Parathyroid adenoma (tissue), 2 donors: ENCODE measurements around the gene FAM186B.

Experiments
- H2AFZ ChIP-seq: fragments of 300-600 bp; sonication (generic); one replicate; pipeline ENCODE4 v1.7.0; 2017; ENCODE audit warnings: antibody characterized with exemption, mild to moderate bottlenecking
- H3K27ac ChIP-seq: fragments of 300-600 bp; sonication (generic); one replicate; pipeline ENCODE4 v1.7.0; 2017
- H3K27me3 ChIP-seq: fragments of 300-600 bp; sonication (generic); one replicate; pipeline ENCODE4 v1.7.0; 2017; ENCODE audit warnings: low read length; ENCODE audit not compliant: control insufficient read depth, insufficient read depth
- H3K36me3 ChIP-seq: fragments of 300-600 bp; sonication (generic); one replicate; pipeline ENCODE4 v1.7.0; 2017; ENCODE audit warnings: low read length; ENCODE audit not compliant: control insufficient read depth, insufficient read depth
- H3K4me1 ChIP-seq: fragments of 300-600 bp; sonication (generic); one replicate; pipeline ENCODE4 v1.7.0; 2017; ENCODE audit warnings: control low read depth
- H3K4me2 ChIP-seq: fragments of 300-600 bp; sonication (generic); one replicate; pipeline ENCODE4 v1.7.0; 2017; ENCODE audit warnings: low read length
- H3K4me3 ChIP-seq: fragments of 300-600 bp; sonication (generic); one replicate; pipeline ENCODE4 v1.7.0; 2017; ENCODE audit warnings: low read depth, low read length
- H3K79me2 ChIP-seq: fragments of 300-600 bp; sonication (generic); one replicate; pipeline ENCODE4 v1.7.0; 2017; ENCODE audit warnings: control low read depth
- H3K9ac ChIP-seq: fragments of 300-600 bp; sonication (generic); one replicate; pipeline ENCODE4 v1.7.0; 2017; ENCODE audit warnings: mild to moderate bottlenecking
- H3K9me3 ChIP-seq: fragments of 300-600 bp; sonication (generic); one replicate; pipeline ENCODE4 v1.7.0; 2017; ENCODE audit warnings: low read length; ENCODE audit not compliant: control insufficient read depth
- CTCF ChIP-seq: fragments of 300-600 bp; sonication (generic); IDR thresholded peaks from one replicate; pipeline ENCODE4 v1.7.0; 2017; ENCODE audit warnings: antibody characterized with exemption, mild to moderate bottlenecking
- donor health status: primary hyperparathyroidism.

Gene FAM186B

DNA sequence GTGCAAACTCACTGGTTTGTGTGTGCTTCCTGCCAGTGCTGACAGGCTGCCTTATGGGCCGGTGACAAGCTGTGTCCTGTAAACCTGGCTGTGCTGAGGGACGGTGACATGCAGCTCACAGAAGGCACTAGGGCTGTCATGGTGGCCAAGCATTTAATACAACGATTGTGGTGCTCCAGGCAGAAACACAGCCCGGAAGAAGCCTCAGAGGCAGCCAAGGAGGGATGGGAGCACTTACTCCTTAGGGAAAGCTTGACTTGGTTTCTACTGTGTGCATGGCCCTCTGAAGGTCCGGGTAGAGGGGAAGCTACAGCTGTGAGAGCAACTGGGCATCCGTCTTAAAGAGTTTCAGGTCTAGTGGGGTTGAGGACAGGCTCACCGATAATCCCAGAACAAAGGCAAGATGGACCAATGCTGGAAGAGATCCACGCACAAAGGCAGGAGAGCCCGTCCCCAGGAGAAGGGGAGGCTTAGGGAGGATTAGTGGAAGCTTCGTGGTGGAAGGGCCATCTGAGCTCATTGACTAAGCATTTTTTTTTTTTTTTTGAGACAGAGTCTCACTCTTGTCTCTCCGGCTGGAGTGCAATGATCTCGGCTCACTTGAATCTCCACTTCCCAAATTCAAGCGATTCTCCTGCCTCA lies 26.8 kb downstream of the FAM186B start:
- H3K27ac ChIP-seq: no peak overlapping the region
- H2AFZ ChIP-seq: no peak overlapping the region
- H3K79me2 ChIP-seq: peaks cover 11% of the 10 kb centered on the region
- H3K4me3 ChIP-seq: no peak overlapping the region
- H3K4me1 ChIP-seq: peaks cover 5% of the 10 kb centered on the region
- H3K36me3 ChIP-seq: no peaks in the 10 kb centered on the region
- no peaks in the 10 kb centered on the region for H3K9me3 ChIP-seq
- no peak overlapping the region for H3K9ac ChIP-seq
- H3K4me2 ChIP-seq: no peak overlapping the region
- TF ChIP-seq CTCF: no peak
- no peaks in the 10 kb centered on the region for H3K27me3 ChIP-seq

GRCh38 chr12:49577589-49578315 lies 27.7 kb downstream of the FAM186B start:
- Histone ChIP-seq H3K36me3 (no peaks in the 10 kb centered on the region), H3K27ac (no peak overlapping the region), H3K4me3 (no peak overlapping the region), H2AFZ (no peak overlapping the region), H3K4me1 (peaks cover 5% of the 10 kb centered on the region), H3K4me2 (no peak overlapping the region), H3K27me3 (no peaks in the 10 kb centered on the region), H3K9me3 (no peaks in the 10 kb centered on the region), H3K9ac (no peak overlapping the region), H3K79me2 (peaks cover 14% of the 10 kb centered on the region)
- no peak for TF ChIP-seq CTCF

GRCh38 chr12:49568442-49569162 lies 36.8 kb downstream of the FAM186B start:
- Histone ChIP-seq H3K27ac (peak overlapping the region; percentile 83), H2AFZ (peak overlapping the region; percentile 87), H3K27me3 (no peaks in the 10 kb centered on the region), H3K4me2 (peak overlapping the region; percentile 100), H3K4me3 (peak overlapping the region; percentile 99), H3K9ac (peak overlapping the region; percentile 12), H3K36me3 (no peaks in the 10 kb centered on the region), H3K4me1 (peaks cover 31% of the 10 kb centered on the region), H3K9me3 (no peaks in the 10 kb centered on the region), H3K79me2 (peaks cover 18% of the 10 kb centered on the region)
- no peak for TF ChIP-seq CTCF

DNA sequence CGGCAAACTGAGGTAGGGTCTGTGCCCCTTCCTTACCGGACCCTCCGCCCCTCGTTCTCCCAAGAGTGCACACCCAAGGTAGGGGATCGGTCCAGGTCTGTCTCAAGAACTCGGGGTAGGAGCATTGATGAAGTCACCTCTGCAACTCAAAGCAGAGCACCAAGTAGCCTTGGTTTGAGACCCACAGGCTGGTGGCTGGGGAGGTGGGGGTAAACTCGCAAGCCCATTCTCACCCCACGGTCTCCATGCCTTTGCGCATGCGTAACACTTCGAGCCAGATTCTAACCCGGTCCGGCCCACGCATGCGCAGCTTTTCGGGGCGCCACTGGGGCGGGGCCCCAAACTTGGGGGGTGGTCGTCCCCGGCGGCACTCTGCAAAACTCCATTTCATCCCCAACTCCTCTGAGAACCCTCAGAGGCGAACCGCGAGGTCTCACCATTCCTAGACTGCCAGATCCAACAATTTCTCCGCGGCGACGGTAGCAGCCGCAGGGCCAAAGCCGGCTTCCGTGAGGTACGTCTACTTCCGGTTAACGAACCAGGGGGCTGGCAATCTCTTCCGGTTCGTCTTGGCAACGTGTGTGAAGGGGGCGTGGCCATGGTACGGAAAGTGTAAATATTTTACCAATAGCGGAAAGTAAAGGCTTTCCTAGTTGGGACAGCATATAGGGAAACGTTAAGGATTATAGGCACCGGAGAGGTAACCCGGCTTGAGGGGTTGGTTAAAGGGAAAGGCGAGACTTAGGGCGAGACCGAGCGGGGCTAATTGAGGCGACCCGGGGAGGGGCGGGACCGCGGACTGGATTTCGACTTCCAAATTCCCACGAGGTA lies 37.6 kb downstream of the FAM186B start, which contains the start of gene MCRS1:
MCRS1 (minus strand) TSS at position 532 of the 831 bp plus-strand sequence. CDS start 1,411 bp downstream, outside the sequence.
- no peak for TF ChIP-seq CTCF
- Histone ChIP-seq H3K27ac (peak within 1 kb of the TSS; percentile 83), H3K79me2 (peaks cover 12% of the 10 kb centered on the region), H3K4me2 (peak within 1 kb of the TSS; percentile 100), H3K36me3 (no peaks in the 10 kb centered on the region), H3K4me1 (peaks cover 31% of the 10 kb centered on the region), H3K4me3 (peak within 1 kb of the TSS; percentile 99), H2AFZ (peak within 1 kb of the TSS; percentile 87), H3K9ac (peak within 1 kb of the TSS; percentile 31), H3K9me3 (no peaks in the 10 kb centered on the region), H3K27me3 (no peaks in the 10 kb centered on the region)
